Dendritic cell treated with granulocyte-macrophage colony-stimulating factor and Interleukin-4, amounts not matched to agents 40 ng/mL and 50 ng/mL, for 4 days (primary cell): Measurements from ENCODE around the gene STIM2.
"Not testable (repeated sequence)": the region's sequence is repeated elsewhere in the genome, so short reads cannot be mapped to it uniquely, and the experiment has no call there.

ENCODE experiments used
- H3K27ac Mint-ChIP-seq: one replicate; pipeline ENCODE4 v1.8.0; 2022; ENCODE audit warnings: mild to moderate bottlenecking, mixed read lengths
- H3K27me3 Mint-ChIP-seq: one replicate; pipeline ENCODE4 v1.8.0; 2022; ENCODE audit warnings: mild to moderate bottlenecking, mixed read lengths
- H3K36me3 Mint-ChIP-seq: one replicate; pipeline ENCODE4 v1.8.0; 2022; ENCODE audit warnings: low read depth, mixed read lengths
- H3K4me1 Mint-ChIP-seq: one replicate; pipeline ENCODE4 v1.8.0; 2022; ENCODE audit warnings: low read depth, mixed read lengths
- H3K4me3 Mint-ChIP-seq: one replicate; pipeline ENCODE4 v1.8.0; 2022; ENCODE audit warnings: mild to moderate bottlenecking, moderate library complexity, mixed read lengths
- H3K9me3 Mint-ChIP-seq: one replicate; pipeline ENCODE4 v1.8.0; 2022; ENCODE audit warnings: mixed read lengths
- intact Hi-C: fragments of 100-400 bp; cut with micrococcal nuclease; formaldehyde crosslinking; loops from one replicate; pipeline ENCODE4 v1.15.0; 2022

Gene STIM2

DNA sequence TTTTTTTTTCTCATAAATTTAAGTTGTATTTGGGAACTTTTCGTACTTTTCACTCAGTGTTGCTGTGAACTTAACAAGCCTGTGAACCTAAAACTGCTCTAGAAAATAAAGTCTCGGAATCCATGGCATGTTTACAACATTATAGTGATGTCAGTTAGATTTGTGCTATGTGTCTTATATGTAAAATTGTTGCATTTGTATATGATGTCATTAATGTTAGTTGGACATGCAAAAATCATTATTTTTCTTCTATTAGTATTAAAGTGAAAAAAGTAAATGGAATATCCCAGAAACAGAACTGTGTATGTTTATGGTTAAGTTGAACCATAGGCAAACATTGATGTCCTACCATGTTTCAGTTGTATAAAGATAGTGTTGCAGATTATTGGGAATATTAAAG, 85.2 kb downstream of the STIM2 start:
- Mint-ChIP-seq H3K27ac (no peak overlapping the region), H3K9me3 (no peaks in the 10 kb centered on the region), H3K27me3 (no peaks in the 10 kb centered on the region), H3K4me1 (peaks cover 17% of the 10 kb centered on the region), H3K36me3 (peaks cover 12% of the 10 kb centered on the region), H3K4me3 (no peak overlapping the region)
- intact Hi-C loops: loop anchor here (5.0 kb wide), 1 partner anchor 42 kb away; no protein-coding TSS in a partner anchor

DNA sequence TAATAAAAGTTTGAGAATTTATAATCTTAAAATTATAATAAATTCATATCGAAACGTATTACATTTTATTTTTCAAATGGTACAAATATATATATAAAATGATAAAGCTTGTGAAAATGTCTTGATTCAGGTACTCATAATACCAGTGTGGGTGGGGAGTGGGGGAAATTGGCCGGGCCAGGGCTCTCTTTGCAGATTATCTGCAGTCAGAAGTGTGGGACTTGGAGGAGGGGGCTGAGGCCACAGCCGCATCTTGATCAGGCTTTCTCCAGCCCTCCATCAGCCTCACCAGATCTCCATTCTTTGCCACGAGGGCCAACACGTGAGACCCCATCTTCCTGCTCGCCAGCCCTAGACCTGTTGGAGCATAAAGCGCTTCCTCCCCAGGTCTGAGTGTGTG, 86.7 kb downstream of the STIM2 start:
- H3K4me3 Mint-ChIP-seq: no peak overlapping the region
- H3K4me1 Mint-ChIP-seq: peaks cover 6% of the 10 kb centered on the region
- intact Hi-C loops: loop anchor here (5.0 kb wide), 1 partner anchor 40 kb away; no protein-coding TSS in a partner anchor
- H3K27ac Mint-ChIP-seq: no peak overlapping the region
- peaks cover 9% of the 10 kb centered on the region for H3K9me3 Mint-ChIP-seq
- no peaks in the 10 kb centered on the region for H3K27me3 Mint-ChIP-seq
- H3K36me3 Mint-ChIP-seq: peaks cover 18% of the 10 kb centered on the region

DNA sequence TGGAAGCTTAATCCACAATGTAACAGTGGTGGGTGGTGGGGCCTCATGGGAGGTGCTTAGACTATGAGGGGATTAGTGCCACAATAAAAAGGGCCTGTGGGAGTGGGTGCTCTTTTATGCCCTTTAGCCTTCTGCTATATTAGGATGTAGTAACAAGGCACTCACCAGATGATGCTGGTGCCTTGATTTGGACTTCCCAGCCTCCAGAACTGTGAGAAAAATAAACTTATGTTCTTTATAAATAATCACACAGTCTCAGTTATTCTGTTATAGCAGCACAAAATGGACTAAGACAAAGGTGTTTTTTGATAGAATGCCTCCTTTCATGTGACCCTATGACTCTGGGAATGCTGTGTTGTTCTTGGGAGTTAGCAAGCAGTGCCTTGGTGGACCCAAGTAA, 89.8 kb downstream of the STIM2 start:
- intact Hi-C loops: no loop called here
- no peak overlapping the region for H3K4me3 Mint-ChIP-seq
- peaks cover 9% of the 10 kb centered on the region for H3K9me3 Mint-ChIP-seq
- no peaks in the 10 kb centered on the region for H3K27me3 Mint-ChIP-seq
- H3K27ac Mint-ChIP-seq: no peak overlapping the region
- peaks cover 12% of the 10 kb centered on the region for H3K4me1 Mint-ChIP-seq
- H3K36me3 Mint-ChIP-seq: peaks cover 10% of the 10 kb centered on the region

DNA sequence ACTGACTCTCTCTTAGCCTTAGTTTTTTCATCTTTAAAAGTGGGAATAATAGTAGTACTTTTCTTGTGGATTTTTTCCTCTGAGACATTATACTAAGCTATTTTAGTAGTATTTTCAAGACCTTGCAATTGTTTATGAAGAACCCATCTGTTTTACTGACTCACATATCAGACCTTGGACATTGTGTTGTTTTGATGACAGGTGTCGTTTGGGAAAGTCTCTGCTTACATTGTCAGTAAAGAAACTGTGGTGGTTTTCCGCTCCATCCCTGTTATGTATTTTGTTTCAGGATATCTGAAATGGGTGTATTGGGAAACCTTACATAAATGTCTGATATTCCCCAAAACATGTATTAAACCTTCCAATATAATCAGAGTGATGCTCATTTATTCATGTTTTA, 92.2 kb downstream of the STIM2 start:
- H3K36me3 Mint-ChIP-seq: peaks cover 10% of the 10 kb centered on the region
- H3K4me3 Mint-ChIP-seq: no peak overlapping the region
- intact Hi-C loops: no loop called here
- peaks cover 12% of the 10 kb centered on the region for H3K4me1 Mint-ChIP-seq
- no peaks in the 10 kb centered on the region for H3K27me3 Mint-ChIP-seq
- H3K9me3 Mint-ChIP-seq: peaks cover 9% of the 10 kb centered on the region
- H3K27ac Mint-ChIP-seq: no peak overlapping the region

DNA sequence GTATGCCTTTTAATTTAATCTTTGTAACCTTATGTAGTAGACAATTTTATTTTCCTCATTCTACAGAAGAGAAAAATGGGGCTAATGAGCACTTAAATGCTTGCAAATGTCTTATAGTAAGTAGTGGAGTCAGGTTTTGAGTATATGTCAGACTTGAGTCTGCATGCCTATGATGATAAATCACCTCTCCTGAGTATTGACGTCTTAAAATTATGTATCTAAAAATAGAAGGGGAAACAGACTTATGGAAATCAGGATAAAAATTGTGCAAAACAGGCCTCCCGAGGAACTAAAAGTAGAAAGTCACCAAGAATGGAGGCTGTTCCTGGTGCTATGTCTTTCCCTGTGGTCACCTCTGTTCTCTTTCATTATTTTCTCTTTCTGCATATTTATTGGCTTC, 92.7 kb downstream of the STIM2 start:
- peak overlapping the region; percentile 7 for H3K27ac Mint-ChIP-seq

DNA sequence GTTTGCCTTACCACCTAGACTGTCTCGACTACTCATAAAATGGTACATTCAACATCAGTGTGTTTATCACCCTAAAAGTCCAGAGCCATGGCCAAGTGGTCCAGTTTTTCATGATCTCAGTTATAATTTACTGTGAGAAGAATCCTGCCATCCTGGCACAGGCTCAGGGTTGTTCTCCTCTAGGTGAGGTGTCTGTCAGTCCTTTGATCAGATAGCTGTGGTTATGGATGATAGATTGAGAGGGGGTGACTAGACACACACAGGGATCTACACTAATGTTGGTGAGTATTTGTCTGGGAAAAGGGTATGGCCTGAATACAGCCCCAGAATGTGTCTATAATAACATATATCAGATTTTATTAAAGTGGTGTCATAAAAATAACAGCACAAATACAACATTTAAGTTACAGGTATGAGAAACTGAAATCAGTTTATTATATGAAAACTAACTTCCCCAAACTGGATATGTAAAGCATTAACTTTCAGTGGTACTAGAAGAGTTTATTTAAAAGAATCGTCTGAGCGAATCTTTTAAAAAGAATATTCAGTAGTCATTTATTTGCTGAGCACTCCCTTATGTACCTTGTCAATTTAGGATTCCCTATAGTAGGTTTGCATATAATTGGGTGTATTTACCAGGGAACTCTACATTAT, 93.3 kb downstream of the STIM2 start:
- Mint-ChIP-seq H3K4me1 (peaks cover 13% of the 10 kb centered on the region), H3K27ac (peak overlapping the region; percentile 7), H3K9me3 (peaks cover 9% of the 10 kb centered on the region), H3K27me3 (no peaks in the 10 kb centered on the region), H3K4me3 (no peak overlapping the region), H3K36me3 (peaks cover 18% of the 10 kb centered on the region)
- intact Hi-C loops: no loop called here

More for the DNA sequence above, 92.7 kb downstream of the STIM2 start:
- Mint-ChIP-seq H3K9me3 (peaks cover 9% of the 10 kb centered on the region), H3K36me3 (peaks cover 13% of the 10 kb centered on the region), H3K27me3 (no peaks in the 10 kb centered on the region), H3K4me3 (no peak overlapping the region), H3K4me1 (peaks cover 12% of the 10 kb centered on the region)
- intact Hi-C loops: no loop called here

DNA sequence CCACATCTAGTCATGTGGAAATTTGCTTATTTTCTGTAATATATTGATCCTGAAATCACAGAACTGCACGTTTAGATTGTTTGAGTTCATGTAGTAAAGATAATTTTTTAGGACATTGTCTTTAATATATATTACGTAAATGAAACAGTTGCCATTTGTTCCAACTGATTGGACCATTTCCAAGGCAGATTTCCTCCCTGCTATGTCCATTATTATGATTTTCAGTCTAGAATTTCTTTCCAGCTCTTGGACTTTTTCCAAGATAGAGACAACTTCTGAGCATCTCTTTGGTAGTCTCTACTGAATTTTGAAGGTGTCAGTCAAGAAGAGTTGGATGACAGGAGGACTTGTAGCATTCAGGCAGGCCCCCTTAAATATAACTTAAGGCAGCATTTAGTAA, 94.6 kb downstream of the STIM2 start:
- intact Hi-C loops: no loop called here
- peaks cover 9% of the 10 kb centered on the region for H3K9me3 Mint-ChIP-seq
- no peak overlapping the region for H3K27ac Mint-ChIP-seq
- H3K4me1 Mint-ChIP-seq: peaks cover 17% of the 10 kb centered on the region
- peaks cover 29% of the 10 kb centered on the region for H3K36me3 Mint-ChIP-seq
- no peak overlapping the region for H3K4me3 Mint-ChIP-seq
- no peaks in the 10 kb centered on the region for H3K27me3 Mint-ChIP-seq

DNA sequence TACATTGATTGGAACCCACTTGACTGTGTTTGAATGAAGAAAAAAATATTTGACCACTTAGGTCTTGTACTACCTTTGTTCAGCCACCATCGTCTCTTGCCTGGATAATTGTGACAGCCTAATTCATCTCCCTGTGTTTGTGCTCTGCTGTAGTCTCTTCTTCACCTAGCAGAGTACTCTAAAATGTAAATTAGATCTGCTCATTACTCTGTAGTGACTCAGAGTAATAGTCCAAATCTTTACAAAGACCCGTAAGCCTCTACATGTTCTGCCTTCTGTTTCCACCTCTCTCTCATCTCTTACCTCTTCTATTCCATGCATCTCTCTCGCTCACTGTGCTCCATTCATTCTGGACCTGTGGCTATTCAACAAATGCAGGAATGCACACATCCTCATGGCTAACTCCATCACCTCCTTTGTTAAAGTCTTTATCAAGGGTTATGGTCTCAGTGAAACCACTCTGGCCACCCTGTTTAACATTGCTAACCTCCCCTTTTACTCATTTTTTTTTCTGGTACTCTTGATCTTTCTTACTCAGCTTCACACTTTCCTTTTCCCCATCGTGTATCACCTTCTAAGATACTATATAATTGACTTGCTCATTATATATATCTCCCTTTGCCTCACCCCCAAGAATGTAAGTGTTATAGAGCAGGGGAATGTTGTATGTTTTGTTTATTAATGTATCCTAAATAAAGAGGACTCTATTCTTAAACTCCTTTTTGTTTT, 98.4 kb downstream of the STIM2 start:
- intact Hi-C loops: no loop called here
- Mint-ChIP-seq H3K9me3 (no peaks in the 10 kb centered on the region), H3K4me1 (peaks cover 14% of the 10 kb centered on the region), H3K27me3 (no peaks in the 10 kb centered on the region), H3K36me3 (peaks cover 32% of the 10 kb centered on the region), H3K4me3 (no peak overlapping the region), H3K27ac (no peak overlapping the region)

DNA sequence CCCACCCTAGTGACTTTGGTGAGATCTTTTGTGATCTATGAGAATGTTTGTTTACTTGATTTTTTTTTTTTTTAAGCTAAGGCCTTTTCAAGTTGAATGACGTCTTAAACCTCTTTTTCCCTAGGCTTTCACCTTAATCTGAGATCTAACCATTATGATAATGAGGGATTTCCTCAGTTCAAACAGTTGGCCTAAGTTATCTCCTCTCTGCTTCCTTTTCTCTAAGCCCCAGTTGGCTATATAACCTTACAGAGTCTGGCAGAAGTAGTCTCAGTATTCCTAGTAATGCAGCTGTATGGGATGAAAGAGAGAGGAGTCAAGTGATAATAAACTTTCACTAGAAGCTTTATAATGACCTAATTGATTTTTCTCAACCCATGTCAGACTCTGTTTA, 99.0 kb downstream of the STIM2 start:
- no peaks in the 10 kb centered on the region for H3K27me3 Mint-ChIP-seq
- intact Hi-C loops: no loop called here
- H3K9me3 Mint-ChIP-seq: no peaks in the 10 kb centered on the region
- H3K4me3 Mint-ChIP-seq: no peak overlapping the region
- H3K27ac Mint-ChIP-seq: no peak overlapping the region
- H3K4me1 Mint-ChIP-seq: peaks cover 17% of the 10 kb centered on the region
- peaks cover 32% of the 10 kb centered on the region for H3K36me3 Mint-ChIP-seq

DNA sequence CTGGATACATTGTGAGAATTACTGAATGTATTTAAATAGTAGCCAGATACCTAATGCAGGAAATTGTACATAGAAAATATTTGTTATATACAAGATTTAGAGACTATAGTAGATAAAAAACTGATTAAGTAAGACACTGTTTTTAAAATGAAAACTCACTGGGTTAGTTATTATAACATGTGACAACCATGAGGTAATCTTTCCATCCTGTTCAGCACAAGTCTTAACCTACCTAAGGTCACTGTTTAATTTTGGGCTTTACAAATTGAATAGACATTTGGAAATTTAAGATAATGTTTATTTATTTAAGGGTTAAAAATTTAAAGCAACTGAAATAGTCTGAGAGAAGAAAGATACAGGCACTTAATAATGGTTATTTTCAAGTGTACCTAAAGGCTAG, 102.1 kb downstream of the STIM2 start:
- Mint-ChIP-seq H3K4me1 (peaks cover 37% of the 10 kb centered on the region), H3K4me3 (no peak overlapping the region)
- intact Hi-C loops: no loop called here

DNA sequence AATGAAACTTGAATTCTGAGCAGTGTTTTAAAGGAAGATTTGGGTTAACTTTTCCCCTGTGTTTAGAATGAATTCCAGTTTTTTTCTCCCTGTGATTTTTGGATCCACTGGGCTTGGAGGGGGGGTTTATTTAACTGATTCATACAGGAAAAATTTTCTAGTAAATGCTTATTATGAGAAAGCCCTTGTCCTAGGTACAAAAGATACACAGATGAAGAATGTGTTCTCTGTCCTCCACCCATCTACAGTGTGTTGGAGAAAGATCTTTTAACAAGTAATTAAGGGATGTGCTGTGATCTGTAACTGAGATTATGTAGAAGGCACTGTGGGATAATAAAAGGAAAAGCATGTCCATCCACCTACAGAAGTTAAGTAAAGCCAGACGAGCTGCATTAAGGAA, 103.9 kb downstream of the STIM2 start:
- H3K36me3 Mint-ChIP-seq: peaks cover 46% of the 10 kb centered on the region
- no peaks in the 10 kb centered on the region for H3K9me3 Mint-ChIP-seq
- intact Hi-C loops: no loop called here
- H3K4me1 Mint-ChIP-seq: peaks cover 41% of the 10 kb centered on the region
- no peaks in the 10 kb centered on the region for H3K27me3 Mint-ChIP-seq
- H3K27ac Mint-ChIP-seq: no peak overlapping the region
- no peak overlapping the region for H3K4me3 Mint-ChIP-seq

More for the DNA sequence above, 102.1 kb downstream of the STIM2 start:
- Mint-ChIP-seq H3K36me3 (peaks cover 51% of the 10 kb centered on the region), H3K27me3 (no peaks in the 10 kb centered on the region), H3K27ac (no peak overlapping the region), H3K9me3 (no peaks in the 10 kb centered on the region)

DNA sequence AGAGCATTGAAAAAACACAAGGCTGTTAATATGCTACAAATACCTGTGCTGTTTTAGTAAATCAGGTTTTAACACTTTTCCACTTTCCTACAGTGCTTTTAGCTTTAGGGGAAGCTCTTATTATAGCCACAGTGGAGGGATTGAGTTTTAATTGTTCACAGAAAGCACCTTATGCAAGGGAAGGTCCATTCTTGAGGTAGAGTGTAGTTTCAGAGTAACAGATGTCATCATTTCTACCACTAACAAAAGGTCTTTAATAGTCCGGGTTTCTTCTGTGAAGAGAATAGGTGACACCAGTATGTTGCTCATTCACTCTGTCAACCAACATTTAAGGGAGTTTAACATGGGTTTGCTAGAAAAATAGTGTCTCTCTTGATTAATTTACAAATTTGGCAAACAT, 104.4 kb downstream of the STIM2 start:
- Mint-ChIP-seq H3K27ac (no peak overlapping the region), H3K36me3 (peaks cover 42% of the 10 kb centered on the region), H3K4me1 (peaks cover 41% of the 10 kb centered on the region), H3K27me3 (no peaks in the 10 kb centered on the region), H3K9me3 (no peaks in the 10 kb centered on the region), H3K4me3 (no peak overlapping the region)
- intact Hi-C loops: no loop called here

DNA sequence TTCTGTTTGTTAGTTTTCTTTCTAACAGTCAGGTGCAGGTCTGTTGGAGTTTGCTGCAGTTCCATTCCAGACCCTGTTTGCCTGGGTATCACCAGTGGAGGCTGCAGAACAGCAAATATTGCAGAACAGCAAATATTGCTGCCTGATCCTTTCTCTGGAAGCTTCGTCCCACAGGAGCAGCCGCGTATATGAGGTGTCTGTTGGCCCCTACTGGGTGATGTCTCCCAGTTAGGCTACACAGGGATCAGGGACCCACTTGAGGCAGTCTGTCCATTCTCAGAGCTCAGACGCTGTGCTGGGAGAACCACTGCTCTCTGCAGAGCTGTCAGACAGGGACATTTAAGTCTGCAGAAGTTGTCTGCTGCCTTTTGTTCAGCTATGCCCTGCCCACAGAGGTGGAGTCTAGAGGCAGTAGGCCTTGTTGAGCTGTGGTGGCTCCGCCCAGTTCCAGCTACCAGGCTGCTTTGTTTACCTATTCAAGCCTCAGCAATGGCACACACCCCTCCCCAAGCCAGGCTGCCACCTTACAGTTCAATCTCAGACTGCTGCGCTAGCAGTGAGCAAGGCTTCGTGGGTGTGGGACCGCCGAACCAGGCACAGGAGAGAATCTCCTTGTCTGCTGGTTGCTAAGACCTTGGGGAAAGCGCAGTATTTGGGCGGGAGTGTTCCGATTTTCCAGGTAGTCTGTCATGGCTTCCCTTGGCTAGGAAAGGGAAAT, 115.0 kb downstream of the STIM2 start:
- Mint-ChIP-seq H3K4me1 (peaks cover 50% of the 10 kb centered on the region), H3K36me3 (peaks cover 33% of the 10 kb centered on the region)
- H3K4me3 Mint-ChIP-seq, H3K27me3 Mint-ChIP-seq, H3K9me3 Mint-ChIP-seq, intact Hi-C loops, H3K27ac Mint-ChIP-seq: not testable (repeated sequence)

DNA sequence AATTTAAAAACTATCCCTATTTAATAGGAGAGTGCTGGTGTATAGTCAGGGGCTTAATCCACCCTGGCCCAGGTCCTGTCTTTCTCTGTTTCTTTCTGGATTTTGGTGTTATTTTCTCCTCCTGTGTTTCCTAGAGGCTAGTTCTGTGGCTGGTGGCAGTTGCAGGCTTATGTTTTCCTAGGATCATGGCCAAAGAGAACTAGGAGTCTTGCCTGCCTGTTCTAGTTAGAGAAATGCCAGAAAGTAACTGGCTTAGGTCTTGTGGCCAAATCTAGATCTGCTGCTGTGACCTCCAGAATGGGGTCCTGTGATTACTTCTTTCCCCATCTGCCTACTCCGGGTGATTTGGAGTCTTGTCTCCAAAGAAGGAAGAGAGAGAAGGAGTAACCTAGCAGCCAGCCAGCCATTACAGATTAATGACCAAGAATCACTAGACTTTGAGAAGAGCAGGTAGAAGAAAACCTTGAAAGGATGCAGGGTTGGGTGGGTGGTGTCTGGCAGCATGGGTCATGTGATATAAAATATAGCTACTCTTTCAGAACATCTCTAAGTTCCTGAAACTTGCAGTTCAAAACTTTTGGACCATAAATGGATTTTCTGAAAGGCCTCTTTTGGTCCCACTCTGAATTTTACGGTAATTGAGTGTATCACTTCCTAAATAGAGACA, 117.9 kb downstream of the STIM2 start:
- Mint-ChIP-seq H3K36me3 (peaks cover 33% of the 10 kb centered on the region), H3K27ac (no peak overlapping the region), H3K27me3 (no peaks in the 10 kb centered on the region), H3K4me1 (peaks cover 27% of the 10 kb centered on the region), H3K4me3 (no peak overlapping the region), H3K9me3 (no peaks in the 10 kb centered on the region)
- intact Hi-C loops: no loop called here
